ENCODE measurements around the gene HOXD10.

The HOXD10 gene

GRCh38 chr2:176135035-176135440, 18.5 kb downstream of the HOXD10 start:
- Mint-ChIP-seq H3K9me3 (no peaks in the 10 kb centered on the region), H3K4me1 (ENCODE audit: low read depth) (peaks cover 38% of the 10 kb centered on the region), H3K27me3 (peaks cover 90% of the 10 kb centered on the region), H3K27ac (no peak overlapping the region), H3K4me3 (no peak overlapping the region), H3K36me3 (ENCODE audit: low read depth) (no peaks in the 10 kb centered on the region)
- DNase-seq = no peak

- H3K27me3 Mint-ChIP-seq = peaks cover 92% of the 10 kb centered on the region
- DNase-seq = peak; percentile 33
- H3K4me1 Mint-ChIP-seq (ENCODE audit: low read depth) = peaks cover 36% of the 10 kb centered on the region
- H3K27ac Mint-ChIP-seq = no peak overlapping the region
- H3K36me3 Mint-ChIP-seq (ENCODE audit: low read depth) = no peaks in the 10 kb centered on the region
- no peaks in the 10 kb centered on the region for H3K9me3 Mint-ChIP-seq
- peak overlapping the region; percentile 47 for H3K4me3 Mint-ChIP-seq
Observed at GRCh38 chr2:176136374-176137251, 20.0 kb downstream of the HOXD10 start.

GRCh38 chr2:176137252-176137580, 20.6 kb downstream of the HOXD10 start:
- peaks cover 94% of the 10 kb centered on the region for H3K27me3 Mint-ChIP-seq
- DNase-seq = no peak
- no peak overlapping the region for H3K27ac Mint-ChIP-seq
- H3K4me3 Mint-ChIP-seq = no peak overlapping the region
- no peaks in the 10 kb centered on the region for H3K36me3 Mint-ChIP-seq (ENCODE audit: low read depth)
- H3K9me3 Mint-ChIP-seq = no peaks in the 10 kb centered on the region
- peaks cover 32% of the 10 kb centered on the region for H3K4me1 Mint-ChIP-seq (ENCODE audit: low read depth)

GRCh38 chr2:176137906-176138305, 21.3 kb downstream of the HOXD10 start:
- H3K27me3 Mint-ChIP-seq = peaks cover 95% of the 10 kb centered on the region
- no peak overlapping the region for H3K4me3 Mint-ChIP-seq
- H3K36me3 Mint-ChIP-seq (ENCODE audit: low read depth) = no peaks in the 10 kb centered on the region
- peaks cover 29% of the 10 kb centered on the region for H3K4me1 Mint-ChIP-seq (ENCODE audit: low read depth)
- DNase-seq = no peak
- H3K9me3 Mint-ChIP-seq = no peaks in the 10 kb centered on the region
- H3K27ac Mint-ChIP-seq = no peak overlapping the region

GRCh38 chr2:176138526-176138922, 21.9 kb downstream of the HOXD10 start:
- DNase-seq = no peak
- Mint-ChIP-seq H3K9me3 (no peaks in the 10 kb centered on the region), H3K27ac (no peak overlapping the region), H3K4me3 (no peak overlapping the region), H3K36me3 (ENCODE audit: low read depth) (no peaks in the 10 kb centered on the region), H3K27me3 (peaks cover 95% of the 10 kb centered on the region), H3K4me1 (ENCODE audit: low read depth) (peaks cover 29% of the 10 kb centered on the region)

- Mint-ChIP-seq H3K4me3 (peak overlapping the region; percentile 27), H3K27ac (no peak overlapping the region), H3K27me3 (peaks cover 95% of the 10 kb centered on the region), H3K9me3 (no peaks in the 10 kb centered on the region), H3K4me1 (ENCODE audit: low read depth) (peaks cover 29% of the 10 kb centered on the region), H3K36me3 (ENCODE audit: low read depth) (no peaks in the 10 kb centered on the region)
- DNase-seq = peak; percentile 26
Observed at GRCh38 chr2:176138923-176139660, 22.5 kb downstream of the HOXD10 start.

GRCh38 chr2:176139661-176140512, 23.3 kb downstream of the HOXD10 start:
- DNase-seq = peak; percentile 22
- peaks cover 93% of the 10 kb centered on the region for H3K27me3 Mint-ChIP-seq
- peaks cover 29% of the 10 kb centered on the region for H3K4me1 Mint-ChIP-seq (ENCODE audit: low read depth)
- H3K27ac Mint-ChIP-seq = no peak overlapping the region
- H3K9me3 Mint-ChIP-seq = no peaks in the 10 kb centered on the region
- no peaks in the 10 kb centered on the region for H3K36me3 Mint-ChIP-seq (ENCODE audit: low read depth)
- peak overlapping the region; percentile 51 for H3K4me3 Mint-ChIP-seq

GRCh38 chr2:176140513-176141317, 24.1 kb downstream of the HOXD10 start:
- Mint-ChIP-seq H3K36me3 (ENCODE audit: low read depth) (no peaks in the 10 kb centered on the region), H3K9me3 (no peaks in the 10 kb centered on the region), H3K4me3 (peak overlapping the region; percentile 51), H3K4me1 (ENCODE audit: low read depth) (peaks cover 25% of the 10 kb centered on the region), H3K27ac (no peak overlapping the region), H3K27me3 (peaks cover 93% of the 10 kb centered on the region)
- peak; percentile 79 for DNase-seq

GRCh38 chr2:176142281-176142680, 25.7 kb downstream of the HOXD10 start:
- no peak for DNase-seq
- H3K4me3 Mint-ChIP-seq = no peak overlapping the region
- H3K36me3 Mint-ChIP-seq (ENCODE audit: low read depth) = no peaks in the 10 kb centered on the region
- H3K4me1 Mint-ChIP-seq (ENCODE audit: low read depth) = peaks cover 20% of the 10 kb centered on the region
- H3K27ac Mint-ChIP-seq = no peak overlapping the region
- no peaks in the 10 kb centered on the region for H3K9me3 Mint-ChIP-seq
- peaks cover 94% of the 10 kb centered on the region for H3K27me3 Mint-ChIP-seq

GRCh38 chr2:176145085-176145969, 28.7 kb downstream of the HOXD10 start:
- Mint-ChIP-seq H3K27me3 (peaks cover 94% of the 10 kb centered on the region), H3K4me3 (no peak overlapping the region), H3K36me3 (ENCODE audit: low read depth) (no peaks in the 10 kb centered on the region), H3K4me1 (ENCODE audit: low read depth) (peaks cover 8% of the 10 kb centered on the region), H3K9me3 (no peaks in the 10 kb centered on the region), H3K27ac (no peak overlapping the region)
- no peak for DNase-seq

GRCh38 chr2:176146101-176146500, 29.5 kb downstream of the HOXD10 start:
- DNase-seq = no peak
- Mint-ChIP-seq H3K36me3 (ENCODE audit: low read depth) (no peaks in the 10 kb centered on the region), H3K4me1 (ENCODE audit: low read depth) (peaks cover 6% of the 10 kb centered on the region)

GRCh38 chr2:176146645-176147044, 30.1 kb downstream of the HOXD10 start:
- peaks cover 96% of the 10 kb centered on the region for H3K27me3 Mint-ChIP-seq
- no peaks in the 10 kb centered on the region for H3K9me3 Mint-ChIP-seq
- no peak overlapping the region for H3K4me3 Mint-ChIP-seq
- no peak overlapping the region for H3K27ac Mint-ChIP-seq
- H3K36me3 Mint-ChIP-seq (ENCODE audit: low read depth) = no peaks in the 10 kb centered on the region
- DNase-seq = no peak
- H3K4me1 Mint-ChIP-seq (ENCODE audit: low read depth) = peaks cover 6% of the 10 kb centered on the region

More at GRCh38 chr2:176146101-176146500, 29.5 kb downstream of the HOXD10 start:
- peaks cover 97% of the 10 kb centered on the region for H3K27me3 Mint-ChIP-seq
- no peak overlapping the region for H3K4me3 Mint-ChIP-seq
- H3K9me3 Mint-ChIP-seq = no peaks in the 10 kb centered on the region
- no peak overlapping the region for H3K27ac Mint-ChIP-seq

GRCh38 chr2:176147210-176147799, 30.7 kb downstream of the HOXD10 start:
- Mint-ChIP-seq H3K36me3 (ENCODE audit: low read depth) (no peaks in the 10 kb centered on the region), H3K4me1 (ENCODE audit: low read depth) (peaks cover 6% of the 10 kb centered on the region), H3K27me3 (peaks cover 95% of the 10 kb centered on the region), H3K27ac (no peak overlapping the region), H3K4me3 (no peak overlapping the region), H3K9me3 (no peaks in the 10 kb centered on the region)
- DNase-seq = peak; percentile 24
